A549 treated with DMSO at 1 μM for 4 hours (cell line): ENCODE measurements around the gene RGS4. TPM values are rescaled to one million over a fixed set of nuclear protein-coding genes. Genes with fewer than 3 reads are reported as not detected.

Experiments used
- total RNA-seq: library from RNA; stranded (reverse); fragments of 200-300 nt; extraction: Qiagen RNA extraction; gene quantifications from 5 replicates; pipeline ENCODE4 v1.2.3, GENCODE V29; 2022; ENCODE audit warnings: low read depth

Gene RGS4
- total RNA-seq = 0.07 to 0.39 TPM (median 0.16 TPM) in 4 of 5 replicates, not detected in the other

GRCh38 chr1:163069142-163069541 lies at the start of gene RGS4:
RGS4 (plus strand) TSS chr1:163069361; CDS start chr1:163069485, 124 bp downstream.

Other genes with a start within 250 kb of the RGS4 start
- gene CCDC190, start 208.2 kb upstream of the RGS4 start, total RNA-seq = not detected in 5 replicates
- 1.0 to 2.1 TPM (median 1.3 TPM) in 5 replicates for gene RGS5, start 133.6 kb downstream of the RGS4 start, total RNA-seq